Activated CD8-positive, alpha-beta memory T cell treated with anti-CD3 and anti-CD28 coated beads, Interleukin-2, amount 10 ng/mL, durations not matched to agents 7 days and 5 days (primary cell): ENCODE data around the gene LMO2. TPM values are rescaled to one million over a fixed set of nuclear protein-coding genes. Genes with fewer than 3 reads are reported as not detected.
A peak's percentile ranks its signal among the peaks of the same experiment; 100 is the strongest.
"Not testable (repeated sequence)": the region's sequence is repeated elsewhere in the genome, so short reads cannot be mapped to it uniquely, and the experiment has no call there.

Experiments
- ATAC-seq: fragments of 150-1000 bp; cut with Tn5 transposase; one replicate; pipeline ENCODE4 v1.10.0; 2021; ENCODE audit warnings: moderate library complexity
- CTCF ChIA-PET: fragments of 350-600 bp; sonication (Branson Sonifier 250); formaldehyde crosslinking; loops from one replicate; lab custom pipeline; 2021; ENCODE audit warnings: antibody characterized with exemption; lab: Charles Lee
- DNase-seq: peaks from one replicate; pipeline ENCODE4 v3.0.0-alpha.2; 2020
- H3K27ac Mint-ChIP-seq: one replicate; pipeline ENCODE4 v1.8.0; 2021; ENCODE audit warnings: mild to moderate bottlenecking, mixed read lengths
- H3K27me3 Mint-ChIP-seq: one replicate; pipeline ENCODE4 v1.8.0; 2021; ENCODE audit warnings: mixed read lengths
- H3K36me3 Mint-ChIP-seq: one replicate; pipeline ENCODE4 v1.8.0; 2021; ENCODE audit warnings: mild to moderate bottlenecking, mixed read lengths
- H3K4me1 Mint-ChIP-seq: one replicate; pipeline ENCODE4 v1.8.0; 2021; ENCODE audit warnings: mixed read lengths
- H3K4me3 Mint-ChIP-seq: one replicate; pipeline ENCODE4 v1.8.0; 2021; ENCODE audit warnings: mild to moderate bottlenecking, moderate library complexity, mixed read lengths
- H3K9me3 Mint-ChIP-seq: one replicate; pipeline ENCODE4 v1.8.0; 2022; ENCODE audit warnings: low read depth, mixed read lengths
- total RNA-seq, 2 experiments: library from RNA; stranded (reverse); gene quantifications; one replicate each; pipeline ENCODE4 v1.2.3, GENCODE V29; 2021

Gene LMO2
- total RNA-seq, 2 experiments from 2014 or later: not detected

DNA sequence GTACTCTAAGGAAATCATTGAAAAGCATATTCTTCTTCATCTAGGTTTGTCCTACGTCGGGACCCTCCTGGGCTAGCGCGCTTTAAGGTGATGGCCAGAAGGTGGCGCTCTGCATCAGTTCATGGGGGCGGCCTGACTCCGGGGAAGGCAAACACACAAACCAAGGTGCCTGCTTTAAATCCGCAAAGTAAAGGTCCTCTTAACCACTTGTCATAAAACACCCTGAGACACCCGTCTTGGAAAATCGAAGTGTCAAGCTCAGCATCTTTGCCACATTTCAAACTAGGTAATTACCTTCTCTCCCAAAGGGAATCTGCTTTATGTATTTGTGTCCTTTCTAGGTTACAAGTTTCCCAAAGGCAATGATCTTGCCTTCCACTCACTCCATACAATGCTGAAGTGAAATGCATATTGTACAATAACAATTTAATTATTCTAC lies 33.9 kb downstream of the LMO2 start:
- Mint-ChIP-seq H3K27me3 (peaks cover 77% of the 10 kb centered on the region), H3K4me1 (no peaks in the 10 kb centered on the region)
- ATAC-seq: peak; percentile 78

GRCh38 chr11:33855500-33855899 lies 36.4 kb downstream of the LMO2 start:
- Mint-ChIP-seq H3K4me3 (no peak overlapping the region), H3K9me3 (no peaks in the 10 kb centered on the region), H3K36me3 (no peaks in the 10 kb centered on the region), H3K27ac (no peak overlapping the region), H3K27me3 (peaks cover 79% of the 10 kb centered on the region), H3K4me1 (no peaks in the 10 kb centered on the region)
- DNase-seq (no peak), ATAC-seq (no peak)
- CTCF ChIA-PET: interaction anchor here (6.4 kb wide), 1 partner anchor 132 kb away, joined by 37 read pairs; no protein-coding TSS in a partner anchor

More for the DNA sequence above, 33.9 kb downstream of the LMO2 start:
- Mint-ChIP-seq H3K36me3 (no peaks in the 10 kb centered on the region), H3K4me3 (no peak overlapping the region), H3K9me3 (no peaks in the 10 kb centered on the region), H3K27ac (no peak overlapping the region)
- CTCF ChIA-PET: interaction anchor here (0.6 to 6.4 kb wide), 19 partner anchors 10 to 647 kb away, joined by 3 to 37 read pairs (median 4); no protein-coding TSS in a partner anchor
- DNase-seq: peak; percentile 75

- no peak overlapping the region for H3K27ac Mint-ChIP-seq
- no peaks in the 10 kb centered on the region for H3K9me3 Mint-ChIP-seq
- H3K36me3 Mint-ChIP-seq: no peaks in the 10 kb centered on the region
- peaks cover 70% of the 10 kb centered on the region for H3K27me3 Mint-ChIP-seq
- H3K4me1 Mint-ChIP-seq: no peaks in the 10 kb centered on the region
- ATAC-seq (no peak), DNase-seq (no peak)
- CTCF ChIA-PET: no interaction called here
- no peak overlapping the region for H3K4me3 Mint-ChIP-seq
Measured at GRCh38 chr11:33848717-33849390, 43.0 kb downstream of the LMO2 start.

DNA sequence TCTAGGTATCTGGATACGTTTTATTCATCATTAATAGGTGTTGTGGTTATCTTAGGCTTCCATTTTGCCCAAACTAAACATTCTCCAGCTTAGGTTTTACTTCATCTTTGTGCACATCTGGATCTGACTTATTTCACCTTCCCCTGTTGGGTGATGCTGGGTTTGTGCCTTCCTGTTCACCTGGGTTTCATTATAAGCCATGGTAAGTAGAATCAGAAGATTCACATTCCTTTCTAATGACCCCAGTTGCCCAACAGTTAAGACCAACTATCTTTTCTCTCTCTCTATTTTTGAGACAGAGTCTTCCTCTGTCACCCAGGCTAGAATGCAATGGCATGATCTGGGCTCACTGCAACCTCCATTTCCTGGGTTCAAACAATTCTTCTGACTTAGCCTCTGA lies 44.6 kb downstream of the LMO2 start:
- ATAC-seq: no peak
- DNase-seq: no peak
- Mint-ChIP-seq H3K9me3 (no peaks in the 10 kb centered on the region), H3K4me3 (no peak overlapping the region), H3K4me1 (no peaks in the 10 kb centered on the region), H3K36me3 (no peaks in the 10 kb centered on the region), H3K27ac (no peak overlapping the region), H3K27me3 (peaks cover 65% of the 10 kb centered on the region)
- CTCF ChIA-PET: interaction anchor here (0.9 to 2.0 kb wide), 2 partner anchors 11 to 18 kb away, joined by 3 to 9 read pairs; no protein-coding TSS in a partner anchor

DNA sequence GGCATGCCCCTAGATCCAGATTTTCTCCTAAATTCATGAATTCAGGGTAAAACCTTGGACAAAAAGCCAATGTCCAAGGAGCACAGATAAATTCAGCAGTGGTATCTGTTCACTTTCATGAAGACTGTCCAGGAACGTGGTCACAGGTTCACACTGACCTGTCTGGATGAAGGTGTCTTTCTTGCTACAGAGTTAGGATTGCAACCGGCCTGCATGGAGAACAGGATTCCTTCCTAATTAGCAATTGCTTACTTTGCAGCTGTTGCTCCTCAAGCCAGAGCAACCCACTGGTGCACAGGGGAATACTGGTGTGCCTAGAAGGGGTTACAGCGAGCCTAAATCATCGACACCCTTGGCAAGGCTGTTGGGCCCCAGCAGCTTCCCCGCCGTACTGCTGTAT lies 47.6 kb downstream of the LMO2 start:
- Mint-ChIP-seq H3K4me3 (no peak overlapping the region), H3K36me3 (no peaks in the 10 kb centered on the region), H3K27me3 (peaks cover 68% of the 10 kb centered on the region), H3K9me3 (no peaks in the 10 kb centered on the region), H3K27ac (no peak overlapping the region), H3K4me1 (no peaks in the 10 kb centered on the region)
- ATAC-seq (no peak), DNase-seq (no peak)
- CTCF ChIA-PET: interaction anchor here (2.5 kb wide), 1 partner anchor 15 kb away, joined by 9 read pairs; no protein-coding TSS in a partner anchor

- Mint-ChIP-seq H3K27me3 (peaks cover 68% of the 10 kb centered on the region), H3K27ac (no peak overlapping the region), H3K4me3 (no peak overlapping the region), H3K4me1 (no peaks in the 10 kb centered on the region), H3K36me3 (no peaks in the 10 kb centered on the region), H3K9me3 (no peaks in the 10 kb centered on the region)
- ATAC-seq (no peak), DNase-seq (no peak)
- CTCF ChIA-PET: interaction anchor here (1.5 to 2.5 kb wide), 2 partner anchors 13 to 25 kb away, joined by 3 to 9 read pairs; no protein-coding TSS in a partner anchor
Measured at GRCh38 chr11:33843018-33843417, 48.9 kb downstream of the LMO2 start.

- Mint-ChIP-seq H3K27ac (no peak overlapping the region), H3K4me3 (no peak overlapping the region), H3K4me1 (no peaks in the 10 kb centered on the region), H3K36me3 (no peaks in the 10 kb centered on the region), H3K27me3 (peaks cover 63% of the 10 kb centered on the region), H3K9me3 (no peaks in the 10 kb centered on the region)
- CTCF ChIA-PET: interaction anchor here (0.6 to 2.5 kb wide), 4 partner anchors 13 to 477 kb away, joined by 3 to 9 read pairs (median 3); no protein-coding TSS in a partner anchor
- no peak for ATAC-seq
- no peak for DNase-seq
Measured at GRCh38 chr11:33842236-33842915, 49.5 kb downstream of the LMO2 start.

DNA sequence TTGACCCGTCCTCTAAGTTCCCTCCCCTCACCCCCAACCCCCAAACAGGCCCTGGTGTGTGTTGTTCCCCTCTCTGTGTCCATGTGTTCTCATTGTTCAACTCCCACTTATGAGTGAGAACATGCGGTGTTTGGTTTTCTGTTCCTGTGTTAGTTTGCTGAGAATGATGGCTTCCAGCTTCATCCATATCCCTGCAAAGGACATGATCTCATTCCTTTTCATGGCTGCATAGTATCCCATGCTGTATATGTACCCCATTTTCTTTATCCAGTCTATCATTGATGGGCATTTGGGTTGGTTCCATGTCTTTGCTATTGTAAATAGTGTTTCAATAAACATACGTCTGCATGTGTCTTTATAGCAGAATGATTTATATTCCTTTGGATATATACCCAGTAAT lies 53.6 kb downstream of the LMO2 start:
- H3K27ac Mint-ChIP-seq, CTCF ChIA-PET: not testable (repeated sequence)

GRCh38 chr11:33837334-33837733 lies 54.5 kb downstream of the LMO2 start:
- CTCF ChIA-PET: interaction anchor here (0.6 kb wide), 1 partner anchor 110 kb away, joined by 4 read pairs; no protein-coding TSS in a partner anchor
- H3K4me3 Mint-ChIP-seq, H3K4me1 Mint-ChIP-seq, ATAC-seq, H3K9me3 Mint-ChIP-seq, H3K36me3 Mint-ChIP-seq, DNase-seq, H3K27ac Mint-ChIP-seq: not testable (repeated sequence)
- peaks cover 42% of the 10 kb centered on the region for H3K27me3 Mint-ChIP-seq

More for the DNA sequence above, 53.6 kb downstream of the LMO2 start:
- ATAC-seq, H3K36me3 Mint-ChIP-seq, H3K4me3 Mint-ChIP-seq, DNase-seq, H3K4me1 Mint-ChIP-seq, H3K9me3 Mint-ChIP-seq: not testable (repeated sequence)
- peaks cover 41% of the 10 kb centered on the region for H3K27me3 Mint-ChIP-seq

DNA sequence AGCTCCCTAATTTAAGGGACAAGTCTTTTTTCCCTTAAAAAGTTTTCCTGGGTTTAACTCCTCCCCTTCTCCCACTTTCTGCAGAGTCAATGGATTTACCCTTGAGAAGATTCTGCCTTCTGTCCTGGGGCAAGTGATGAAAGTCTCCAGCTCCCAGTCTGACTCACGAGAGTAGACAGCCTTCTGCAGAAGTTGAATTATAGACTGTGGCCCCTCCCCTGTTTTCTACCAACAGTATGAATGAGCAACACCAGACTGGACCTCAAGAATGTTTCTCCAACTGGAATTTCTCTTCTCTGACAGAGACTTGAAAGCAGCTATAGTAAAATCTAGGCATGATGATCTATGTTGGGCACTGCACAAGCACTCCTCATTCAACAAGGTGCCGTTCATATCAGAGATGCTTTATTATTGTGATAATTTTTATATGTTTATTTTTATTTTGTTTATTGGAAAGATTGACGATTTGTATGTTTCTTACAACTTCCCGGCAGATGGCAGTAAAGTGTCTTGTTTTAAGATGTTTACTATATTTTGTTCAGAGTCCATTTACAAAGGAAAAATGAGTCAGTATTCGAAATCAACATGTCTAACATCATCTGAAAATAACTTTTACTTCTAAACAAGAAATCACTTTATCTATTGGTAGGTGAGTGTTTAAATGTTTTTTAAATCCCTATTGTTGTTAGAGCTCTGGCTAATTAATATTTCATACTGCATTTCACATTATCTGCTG lies 56.6 kb downstream of the LMO2 start:
- no peak for ATAC-seq
- Mint-ChIP-seq H3K4me3 (no peak overlapping the region), H3K4me1 (no peaks in the 10 kb centered on the region), H3K36me3 (no peaks in the 10 kb centered on the region), H3K27ac (no peak overlapping the region), H3K27me3 (peaks cover 39% of the 10 kb centered on the region), H3K9me3 (no peaks in the 10 kb centered on the region)
- CTCF ChIA-PET: interaction anchor here (1.1 kb wide), 1 partner anchor 27 kb away, joined by 3 read pairs; no protein-coding TSS in a partner anchor
- no peak for DNase-seq

DNA sequence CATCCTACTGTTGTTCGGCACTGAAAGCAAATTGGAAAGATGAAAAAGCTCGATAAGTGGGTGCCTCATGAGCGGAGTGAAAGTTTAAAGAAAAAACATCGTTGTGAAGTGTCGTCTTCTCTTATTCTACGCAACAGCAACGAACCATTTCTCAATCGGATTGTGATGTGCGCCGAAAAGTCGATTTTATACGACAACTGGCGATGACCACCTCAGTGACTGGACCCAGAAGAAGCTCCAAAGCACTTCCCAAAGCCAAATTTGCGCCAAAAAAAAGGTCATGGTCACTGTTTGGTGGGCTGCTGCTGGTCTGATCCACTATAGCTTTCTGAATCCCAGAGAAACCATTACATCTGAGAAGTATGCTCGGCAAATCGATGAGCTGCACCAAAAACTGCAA lies 59.2 kb downstream of the LMO2 start:
- Mint-ChIP-seq H3K4me3 (no peak overlapping the region), H3K9me3 (no peaks in the 10 kb centered on the region), H3K27me3 (peaks cover 40% of the 10 kb centered on the region), H3K4me1 (peaks cover 6% of the 10 kb centered on the region), H3K36me3 (no peaks in the 10 kb centered on the region), H3K27ac (no peak overlapping the region)
- DNase-seq (no peak), ATAC-seq (no peak)
- CTCF ChIA-PET: interaction anchor here (1.5 kb wide), 1 partner anchor 9 kb away, joined by 3 read pairs; no protein-coding TSS in a partner anchor

DNA sequence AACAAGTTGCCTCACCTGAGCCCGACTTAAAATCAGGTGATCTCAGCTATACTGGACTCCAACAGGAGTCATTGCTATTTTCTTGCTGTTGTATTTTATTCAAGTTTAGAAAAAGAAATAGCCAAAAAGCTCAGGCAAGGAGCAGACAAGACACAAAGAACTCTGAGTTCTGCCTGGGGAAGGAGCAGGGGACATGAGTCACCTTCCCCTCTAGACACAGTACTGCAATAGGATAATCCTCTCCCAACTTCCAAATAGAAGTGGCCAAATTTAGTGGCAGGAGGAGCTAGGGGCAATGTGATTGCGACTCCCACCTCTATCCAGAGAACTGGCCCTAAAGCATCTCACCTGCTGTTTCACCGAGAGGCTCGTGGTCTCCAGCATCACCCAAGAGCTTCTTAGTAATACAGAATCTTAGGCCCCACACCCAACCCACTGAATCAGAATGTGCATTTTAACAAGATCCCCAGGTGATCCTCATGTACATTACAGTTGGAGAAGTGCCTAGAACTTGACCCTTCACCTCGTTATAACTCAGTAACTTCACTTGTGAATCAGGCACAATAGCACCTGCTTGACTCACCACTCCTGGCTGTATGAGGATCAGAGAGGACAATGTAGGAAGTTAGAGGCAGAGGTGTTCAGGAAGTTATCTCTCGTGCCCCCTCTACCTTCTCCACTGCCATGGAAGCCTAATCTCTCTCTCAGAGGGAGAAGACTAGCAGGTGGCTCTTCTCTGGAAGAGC lies 60.8 kb downstream of the LMO2 start:
- ATAC-seq (no peak), DNase-seq (no peak)
- no peaks in the 10 kb centered on the region for H3K9me3 Mint-ChIP-seq
- no peak overlapping the region for H3K27ac Mint-ChIP-seq
- H3K36me3 Mint-ChIP-seq: no peaks in the 10 kb centered on the region
- CTCF ChIA-PET: interaction anchor here (2.1 to 7.6 kb wide), 2 partner anchors 12 to 24 kb away, joined by 9 to 56 read pairs; no protein-coding TSS in a partner anchor
- H3K4me3 Mint-ChIP-seq: no peak overlapping the region
- H3K27me3 Mint-ChIP-seq: peaks cover 56% of the 10 kb centered on the region
- peaks cover 6% of the 10 kb centered on the region for H3K4me1 Mint-ChIP-seq
